GM23248 (cell line): ENCODE results near the gene KLF15.

Experiments
- EZH2 ChIP-seq: fragments of 200-600 bp; sonication (generic); IDR thresholded peaks from 2 replicates; pipeline ENCODE4 v1.6.1; 2018; ENCODE audit warnings: antibody characterized with exemption, mild to moderate bottlenecking; ENCODE audit not compliant: insufficient read depth, poor library complexity, severe bottlenecking
- EZH2phosphoT487 ChIP-seq: fragments of 200-600 bp; sonication (generic); IDR thresholded peaks from 2 replicates; pipeline ENCODE4 v1.6.1; 2018; ENCODE audit warnings: antibody characterized with exemption, moderate library complexity, mild to moderate bottlenecking, low read depth; ENCODE audit not compliant: insufficient read depth

DNA sequence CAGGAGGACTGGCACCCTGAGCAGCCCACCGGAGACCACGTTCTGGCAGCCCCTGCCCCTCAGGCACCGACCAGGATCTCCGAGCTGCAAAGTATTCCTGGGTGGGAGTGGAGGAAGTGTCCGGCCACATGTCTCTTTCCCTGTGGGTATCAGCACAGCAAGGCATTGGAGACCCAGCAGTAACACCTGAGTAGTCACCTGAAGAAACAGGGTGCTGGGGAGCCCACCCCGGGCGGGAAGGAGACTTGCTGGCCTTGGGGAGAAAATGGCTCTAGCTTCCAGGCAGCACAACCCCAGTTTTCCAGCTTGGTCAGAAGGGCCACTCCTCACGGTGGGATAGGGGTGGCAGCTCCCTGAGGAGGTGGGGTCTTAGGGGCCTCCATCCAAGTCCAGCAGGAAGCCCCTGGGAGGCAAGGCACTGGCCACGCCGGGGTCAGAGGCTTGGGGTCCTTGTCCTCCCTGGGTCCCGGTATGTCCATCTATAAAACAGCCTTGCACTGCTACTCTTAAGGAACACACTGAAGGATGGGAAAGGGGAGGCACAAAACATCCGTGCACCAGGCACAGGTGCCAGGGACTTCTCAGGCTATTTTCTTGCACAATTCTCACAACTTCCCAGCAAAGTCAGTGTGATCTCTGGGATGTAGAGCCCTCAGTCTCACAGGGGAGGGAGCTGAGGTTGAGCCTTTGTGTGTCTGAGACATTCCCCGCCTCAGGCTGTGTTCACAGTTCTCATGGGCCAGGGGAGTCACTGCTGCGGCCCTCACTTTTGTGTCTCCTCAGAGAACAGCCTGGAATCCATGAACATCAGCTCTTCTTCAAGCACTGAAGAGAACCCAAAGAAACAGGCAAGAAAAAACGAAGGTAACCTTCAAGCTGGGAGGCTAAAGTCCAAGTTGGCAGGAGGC lies 49.4 kb upstream of the KLF15 start:
- no peak for TF ChIP-seq EZH2
- no peak for TF ChIP-seq EZH2phosphoT487
